IMR-90 (cell line): Measurements from ENCODE around the gene UGT1A4. TPM values are rescaled to one million over a fixed set of nuclear protein-coding genes. Genes with fewer than 3 reads are reported as not detected.

Experiments used
- ATAC-seq: fragments of 200-7000 bp; cut with Tn5 transposase; 2 replicates; pipeline ENCODE4 v1.9.1; 2020; ENCODE audit warnings: low read depth, mild to moderate bottlenecking, moderate library complexity
- BruUV-seq: library from RNA; stranded (reverse); fragments of 400-500 nt; replicated peaks from 2 replicates; lab custom pipeline; 2021; lab: Mats Ljungman, UMichigan
- CTCF ChIA-PET: fragments of 300-600 bp; formaldehyde crosslinking; extraction: SDS; loops from one replicate; lab custom pipeline; 2021; ENCODE audit warnings: antibody characterized with exemption; lab: Yijun Ruan, JAX
- POLR2A ChIA-PET: fragments of 300-600 bp; sonication (Branson Sonifier 250); formaldehyde crosslinking; loops from one replicate; lab custom pipeline; 2022; ENCODE audit warnings: antibody characterized with exemption; ENCODE audit not compliant: unreplicated experiment; lab: Charles Lee
- DNase-seq: peaks from one replicate; pipeline ENCODE4 v3.0.0; 2013
- H2AFZ ChIP-seq: replicated peaks from 2 replicates; pipeline ENCODE3; 2013; ENCODE audit warnings: low read length, mild to moderate bottlenecking; ENCODE audit not compliant: poor library complexity
- H2AK5ac ChIP-seq: 2 replicates; pipeline ENCODE4 v1.6.1; 2013; ENCODE audit warnings: low read depth, low read length, inconsistent platforms
- H2AK9ac ChIP-seq: replicated peaks from 2 replicates; pipeline ENCODE3; 2013; ENCODE audit warnings: mild to moderate bottlenecking, low read depth, low read length, moderate library complexity; ENCODE audit not compliant: poor library complexity
- H2BK120ac ChIP-seq: 2 replicates; pipeline ENCODE4 v1.6.1; 2013; ENCODE audit warnings: low read depth, low read length, inconsistent platforms
- H2BK15ac ChIP-seq: 3 replicates; pipeline ENCODE4 v1.6.1; 2013; ENCODE audit warnings: low read depth, low read length, inconsistent platforms
- H2BK20ac ChIP-seq: 2 replicates; pipeline ENCODE4 v1.6.1; 2013; ENCODE audit warnings: low read depth, mild to moderate bottlenecking, inconsistent platforms, low read length, moderate library complexity
- H2BK5ac ChIP-seq: 2 replicates; pipeline ENCODE4 v1.6.1; 2013; ENCODE audit warnings: mild to moderate bottlenecking, low read depth, low read length, inconsistent platforms; ENCODE audit not compliant: poor library complexity, severe bottlenecking
- H3K14ac ChIP-seq: replicated peaks from 2 replicates; pipeline ENCODE4 v1.6.1; 2013; ENCODE audit warnings: low read depth, low read length, inconsistent platforms
- H3K18ac ChIP-seq: 2 replicates; pipeline ENCODE4 v1.6.1; 2013; ENCODE audit warnings: low read depth, low read length, control low read depth
- H3K23ac ChIP-seq: 2 replicates; pipeline ENCODE4 v1.6.1; 2013; ENCODE audit warnings: low read depth, low read length, inconsistent platforms
- H3K27ac ChIP-seq: 2 replicates; pipeline ENCODE4 v1.5.1; 2013; ENCODE audit warnings: mild to moderate bottlenecking, control low read depth, low read length; ENCODE audit not compliant: insufficient read depth
- H3K27me3 ChIP-seq: 2 replicates; pipeline ENCODE4 v1.6.1; 2013; ENCODE audit warnings: low read length; ENCODE audit not compliant: control insufficient read depth, insufficient read depth
- H3K36me3 ChIP-seq: 2 replicates; pipeline ENCODE4 v1.6.1; 2013; ENCODE audit warnings: low read length, mixed read lengths; ENCODE audit not compliant: control insufficient read depth, insufficient read depth
- H3K4ac ChIP-seq: 2 replicates; pipeline ENCODE4 v1.6.1; 2013; ENCODE audit warnings: low read depth, low read length, inconsistent platforms
- H3K4me1 ChIP-seq: 2 replicates; pipeline ENCODE4 v1.6.1; 2013; ENCODE audit warnings: low read length, mixed read lengths; ENCODE audit not compliant: control insufficient read depth, insufficient read depth
- H3K4me2 ChIP-seq: 2 replicates; pipeline ENCODE4 v1.6.1; 2013; ENCODE audit warnings: low read depth, mild to moderate bottlenecking, control low read depth, low read length, moderate library complexity
- H3K4me3 ChIP-seq: 2 replicates; pipeline ENCODE4 v1.5.1; 2013; ENCODE audit warnings: low read depth, mild to moderate bottlenecking, control low read depth, low read length, moderate library complexity; ENCODE audit not compliant: insufficient read depth
- H3K56ac ChIP-seq: 2 replicates; pipeline ENCODE4 v1.6.1; 2013; ENCODE audit warnings: low read length, inconsistent platforms; ENCODE audit not compliant: insufficient read depth; ENCODE audit errors: extremely low read depth
- H3K79me1 ChIP-seq, 2 experiments: 2 replicates each; pipeline ENCODE4 v1.6.1; 2013; ENCODE audit warnings: low read length in 2 of 2, inconsistent platforms in 1 of 2, low read depth in 1 of 2
- H3K9ac ChIP-seq: 2 replicates; pipeline ENCODE4 v1.6.1; 2013; ENCODE audit warnings: low read depth, low read length, control low read depth
- H3K9me1 ChIP-seq: 2 replicates; pipeline ENCODE4 v1.6.1; 2013; ENCODE audit warnings: low read length, inconsistent platforms; ENCODE audit not compliant: insufficient read depth
- H3K9me3 ChIP-seq: 2 replicates; pipeline ENCODE4 v1.6.1; 2013; ENCODE audit warnings: low read length; ENCODE audit not compliant: control insufficient read depth, insufficient read depth
- H4K20me1 ChIP-seq: 2 replicates; pipeline ENCODE4 v1.6.1; 2013; ENCODE audit warnings: low read length, inconsistent platforms; ENCODE audit not compliant: insufficient read depth
- H4K5ac ChIP-seq: 2 replicates; pipeline ENCODE4 v1.6.1; 2013; ENCODE audit warnings: mild to moderate bottlenecking, low read depth, low read length, control low read depth
- H4K8ac ChIP-seq, 2 experiments: 2 replicates each; pipeline ENCODE4 v1.6.1; 2013; ENCODE audit warnings: low read depth in 2 of 2, low read length in 2 of 2, control low read depth in 1 of 2, inconsistent platforms in 1 of 2
- H4K91ac ChIP-seq: 2 replicates; pipeline ENCODE4 v1.6.1; 2013; ENCODE audit warnings: low read depth, low read length, inconsistent platforms; ENCODE audit not compliant: insufficient read depth
- BHLHE40 ChIP-seq: fragments of 150-350 bp; IDR thresholded peaks from 2 replicates; pipeline ENCODE4 v1.6.1; 2016; ENCODE audit warnings: mild to moderate bottlenecking, low read depth, low read length
- CEBPB ChIP-seq: IDR thresholded peaks from 2 replicates; pipeline ENCODE4 v1.6.1; 2012; ENCODE audit warnings: low read depth, low read length, improper control_type of control experiment
- CHD1 ChIP-seq: IDR thresholded peaks from 2 replicates; pipeline ENCODE4 v1.6.1; 2012; ENCODE audit warnings: low read depth, low read length, improper control_type of control experiment
- FOS ChIP-seq: fragments of 150-350 bp; IDR thresholded peaks from 2 replicates; pipeline ENCODE4 v1.6.1; 2016; ENCODE audit warnings: low read depth, low read length
- NFE2L2 ChIP-seq: fragments of 150-350 bp; IDR thresholded peaks from 2 replicates; pipeline ENCODE4 v1.6.1; 2016; ENCODE audit warnings: low read depth, mild to moderate bottlenecking, low read length
- RAD21 ChIP-seq: IDR thresholded peaks from 2 replicates; pipeline ENCODE4 v1.6.1; 2012; ENCODE audit warnings: low read length, improper control_type of control experiment
- RCOR1 ChIP-seq: IDR thresholded peaks from 2 replicates; pipeline ENCODE4 v1.6.1; 2012; ENCODE audit warnings: mild to moderate bottlenecking, low read length, improper control_type of control experiment; ENCODE audit not compliant: insufficient replicate concordance
- RFX5 ChIP-seq: IDR thresholded peaks from 2 replicates; pipeline ENCODE4 v1.8.0; 2012; ENCODE audit warnings: low read depth, mild to moderate bottlenecking, low read length, moderate library complexity
- WGBS, 2 experiments: methylation state at CpG; one replicate each; pipeline versions ENCODE4 v1.1.5 to v1.1.7; 2013; ENCODE audit warnings: missing lambda C conversion rate in 2 of 2; ENCODE audit not compliant: insufficient read length in 1 of 2; ENCODE audit errors: extremely low coverage in 2 of 2; 5-methylcytosine and 5-hydroxymethylcytosine counted together
- dilution Hi-C: fragments of 300-500 bp; cut with HindIII; formaldehyde crosslinking; loops from one replicate; pipeline ENCODE4 v1.14.3; 2018; ENCODE audit warnings: low sequenced_read_pairs; ENCODE audit not compliant: unreplicated experiment
- in situ Hi-C: fragments of 300-500 bp; cut with MboI; formaldehyde crosslinking; loops from 3 replicates; pipeline ENCODE4 v1.14.3; 2019; ENCODE audit warnings: low sequenced_read_pairs, inconsistent platforms, mixed read lengths
- intact Hi-C: fragments of 100-400 bp; cut with micrococcal nuclease; formaldehyde crosslinking; loops from 2 replicates; pipeline ENCODE4 v1.10.0; 2022
- polyA plus RNA-seq, 3 experiments: library from polyadenylated mRNA; depleted of rRNA; stranded (reverse); fragments of >200 nt; gene quantifications; 2 replicates each; pipeline ENCODE4 v1.2.3, GENCODE V29; 2012; ENCODE audit warnings: low replicate concordance in 1 of 3
- total RNA-seq: library from RNA; depleted of rRNA; stranded (reverse); fragments of >200 nt; gene quantifications from 2 replicates; pipeline ENCODE4 v1.2.3, GENCODE V29; 2012
- TF ChIP-seq, protein P1 (sequence below): fragments of 150-350 bp; IDR thresholded peaks from 2 replicates; pipeline ENCODE4 v1.6.1; 2016; ENCODE audit warnings: low read depth, mild to moderate bottlenecking, low read length, moderate library complexity, borderline replicate concordance
- TF ChIP-seq, protein P2 (sequence below): fragments of 150-350 bp; IDR thresholded peaks from 2 replicates; pipeline ENCODE4 v1.6.1; 2017; ENCODE audit warnings: mild to moderate bottlenecking, antibody characterized with exemption, low read length, low read depth

Gene UGT1A4
- total and polyA plus RNA-seq, 2 of the 4 experiments (the other 2 are of a cell fraction), result not detected

DNA sequence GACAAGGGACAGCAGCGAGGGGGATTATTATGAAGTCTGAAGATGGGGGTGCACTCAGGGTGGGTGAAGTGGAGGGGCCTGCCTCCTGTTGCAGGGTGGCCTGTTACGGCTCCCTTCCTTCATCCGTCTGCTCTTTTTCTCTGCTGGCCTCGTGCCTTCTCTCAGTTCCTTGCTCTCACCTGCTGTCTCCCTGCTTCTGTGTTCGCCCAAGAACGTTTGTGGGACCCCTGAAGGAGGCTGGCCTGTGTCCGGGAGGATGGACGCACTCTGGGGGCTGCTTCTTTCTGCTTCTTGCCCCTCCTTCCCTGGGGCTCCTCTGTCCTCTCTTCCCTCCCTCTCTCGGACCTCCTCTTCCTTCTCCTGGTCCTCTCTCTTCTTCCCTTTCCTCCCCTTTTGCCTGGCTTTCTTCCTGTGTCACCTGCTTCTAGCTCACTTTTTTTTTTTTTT lies 73.4 kb downstream of the UGT1A4 start:
- H3K36me3 ChIP-seq, result no peaks in the 10 kb centered on the region
- H3K4me3 ChIP-seq, result no peak overlapping the region
- H3K27me3 ChIP-seq, result peaks cover 8% of the 10 kb centered on the region
- H3K79me1 ChIP-seq, result no peaks in the 10 kb centered on the region
- in situ Hi-C loops, result no loop called here
- no peak for TF ChIP-seq CEBPB
- TF ChIP-seq RFX5, result no peak
- no peak for TF ChIP-seq BHLHE40
- TF ChIP-seq CHD1, result no peak
- no peak for TF ChIP-seq RAD21
- TF ChIP-seq NFE2L2, result no peak
- TF ChIP-seq, protein P1, sequence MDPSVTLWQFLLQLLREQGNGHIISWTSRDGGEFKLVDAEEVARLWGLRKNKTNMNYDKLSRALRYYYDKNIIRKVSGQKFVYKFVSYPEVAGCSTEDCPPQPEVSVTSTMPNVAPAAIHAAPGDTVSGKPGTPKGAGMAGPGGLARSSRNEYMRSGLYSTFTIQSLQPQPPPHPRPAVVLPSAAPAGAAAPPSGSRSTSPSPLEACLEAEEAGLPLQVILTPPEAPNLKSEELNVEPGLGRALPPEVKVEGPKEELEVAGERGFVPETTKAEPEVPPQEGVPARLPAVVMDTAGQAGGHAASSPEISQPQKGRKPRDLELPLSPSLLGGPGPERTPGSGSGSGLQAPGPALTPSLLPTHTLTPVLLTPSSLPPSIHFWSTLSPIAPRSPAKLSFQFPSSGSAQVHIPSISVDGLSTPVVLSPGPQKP, result no peak
- no peak for TF ChIP-seq RCOR1
- no peak for TF ChIP-seq FOS
- TF ChIP-seq, protein P2, sequence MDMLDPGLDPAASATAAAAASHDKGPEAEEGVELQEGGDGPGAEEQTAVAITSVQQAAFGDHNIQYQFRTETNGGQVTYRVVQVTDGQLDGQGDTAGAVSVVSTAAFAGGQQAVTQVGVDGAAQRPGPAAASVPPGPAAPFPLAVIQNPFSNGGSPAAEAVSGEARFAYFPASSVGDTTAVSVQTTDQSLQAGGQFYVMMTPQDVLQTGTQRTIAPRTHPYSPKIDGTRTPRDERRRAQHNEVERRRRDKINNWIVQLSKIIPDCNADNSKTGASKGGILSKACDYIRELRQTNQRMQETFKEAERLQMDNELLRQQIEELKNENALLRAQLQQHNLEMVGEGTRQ, result no peak
- no peak overlapping the region for H2BK15ac ChIP-seq
- ATAC-seq (no peak), DNase-seq (no peak)
- no peak overlapping the region for H3K27ac ChIP-seq
- H4K5ac ChIP-seq, result no peak overlapping the region
- ChIA-PET POLR2A (no interaction called here), CTCF (no interaction called here)
- no peak overlapping the region for H2BK20ac ChIP-seq
- H3K9me3 ChIP-seq, result no peaks in the 10 kb centered on the region
- intact Hi-C loops, result no loop called here
- BruUV-seq, result no TSS peak
- dilution Hi-C loops, result no loop called here
- no peaks in the 10 kb centered on the region for H3K4me1 ChIP-seq
- no peak overlapping the region for H4K8ac ChIP-seq
- H4K20me1 ChIP-seq, result no peaks in the 10 kb centered on the region
- no peak overlapping the region for H3K23ac ChIP-seq
- H2AK9ac ChIP-seq, result no peak overlapping the region
- no peak overlapping the region for H3K9ac ChIP-seq
- H2AFZ ChIP-seq, result peak overlapping the region; percentile 43
- no peak overlapping the region for H2BK5ac ChIP-seq
- no peak overlapping the region for H4K91ac ChIP-seq
- no peak overlapping the region for H3K4ac ChIP-seq
- no peak overlapping the region for H3K14ac ChIP-seq
- H3K4me2 ChIP-seq, result no peak overlapping the region
- H2BK120ac ChIP-seq, result no peak overlapping the region
- H2AK5ac ChIP-seq, result no peak overlapping the region
- WGBS, 2 experiments, result 60% methylated on average over 7 of the region's 9 CpGs; no CpG with 5 or more reads in 1 of the 2 experiments
- H3K9me1 ChIP-seq, result no peaks in the 10 kb centered on the region
- H3K56ac ChIP-seq, result no peak overlapping the region
- no peak overlapping the region for H3K18ac ChIP-seq
